A549 (cell line): ENCODE measurements around the gene CSN1S1. TPM values are rescaled to one million over a fixed set of nuclear protein-coding genes. Genes with fewer than 3 reads are reported as not detected.

Experiments
- ATAC-seq, 2 experiments: fragments of 200-7000 bp in 1 of 2; fragments of >200 bp in 1 of 2; cut with Nextera tagmentation in 1 of 2; cut with Tn5 transposase in 1 of 2; 3 replicates each; pipeline versions ENCODE4 v1.8.0 to v1.9.1; 2018 to 2020; ENCODE audit warnings: mild to moderate bottlenecking in 1 of 2, moderate library complexity in 1 of 2
- CTCF ChIA-PET: fragments of 300-600 bp; sonication (Branson Sonifier 250); formaldehyde crosslinking; extraction: SDS; loops from one replicate; lab custom pipeline; 2021; ENCODE audit warnings: antibody characterized with exemption, inconsistent platforms; lab: Yijun Ruan, JAX
- POLR2A ChIA-PET: fragments of 350-600 bp; formaldehyde crosslinking; extraction: SDS; loops from one replicate; lab custom pipeline; 2021; ENCODE audit warnings: antibody characterized with exemption, inconsistent platforms; lab: Yijun Ruan, JAX
- DNase-seq, 2 experiments: peaks; one replicate each; pipeline versions ENCODE4 v3.0.0 to v3.0.0-alpha.2; 2011 to 2016; ENCODE audit warnings: low read depth in 1 of 2, low spot score in 1 of 2
- FAIRE-seq: peaks from 2 replicates; lab custom pipeline; 2011; peaks lifted over from hg19 to GRCh38; lab: Jason Lieb, UNC
- H3K27ac ChIP-seq, 2 experiments: fragments of >200 bp; sonication (Bioruptor Twin); formaldehyde crosslinking; 3 replicates each; pipeline ENCODE4 v1.5.1; 2016 to 2017
- H3K4me1 ChIP-seq: fragments of >200 bp; sonication (Bioruptor Twin); formaldehyde crosslinking; 3 replicates; pipeline ENCODE4 v1.6.1; 2016
- H3K4me2 ChIP-seq: fragments of >200 bp; sonication (Bioruptor Twin); formaldehyde crosslinking; 3 replicates; pipeline ENCODE4 v1.6.1; 2016
- H3K4me3 ChIP-seq: fragments of >200 bp; sonication (Bioruptor Twin); formaldehyde crosslinking; 3 replicates; pipeline ENCODE4 v1.5.1; 2016
- H3K9me3 ChIP-seq: fragments of >200 bp; sonication (Bioruptor Twin); formaldehyde crosslinking; 3 replicates; pipeline ENCODE4 v1.6.1; 2016
- BHLHE40 ChIP-seq: IDR thresholded peaks from 2 replicates; pipeline ENCODE4 v1.6.1; 2012; ENCODE audit warnings: low read depth, low read length, inconsistent platforms
- E2F6 ChIP-seq: IDR thresholded peaks from 2 replicates; pipeline ENCODE4 v1.6.1; 2012; ENCODE audit warnings: low read depth, borderline replicate concordance
- EP300 ChIP-seq, 2 experiments: fragments of >200 bp; sonication (Bioruptor Twin); formaldehyde crosslinking; IDR thresholded peaks; 2 replicates in 1 of 2; 3 replicates in 1 of 2; pipeline ENCODE4 v1.6.1; 2016 to 2017
- ESRRA ChIP-seq: fragments of 150-350 bp; IDR thresholded peaks from 2 replicates; pipeline ENCODE4 v1.6.1; 2014; ENCODE audit warnings: mild to moderate bottlenecking, low read length, borderline replicate concordance
- FOSB ChIP-seq: fragments of 250-450 bp; sonication (Bioruptor Pico); IDR thresholded peaks from 2 replicates; pipeline ENCODE4 v1.5.0; 2020; ENCODE audit warnings: mild to moderate bottlenecking, moderate library complexity
- GATA3 ChIP-seq: IDR thresholded peaks from 2 replicates; pipeline ENCODE4 v1.6.1; 2012; ENCODE audit warnings: borderline replicate concordance
- HDAC2 ChIP-seq: fragments of 200-600 bp; sonication (generic); IDR thresholded peaks from 2 replicates; pipeline ENCODE4 v1.6.1; 2016
- HOXA7 ChIP-seq: fragments of 250-450 bp; sonication (Bioruptor Pico); IDR thresholded peaks from 2 replicates; pipeline ENCODE4 v1.5.0; 2020; ENCODE audit warnings: mild to moderate bottlenecking, moderate library complexity
- HOXB13 ChIP-seq: fragments of 250-450 bp; sonication (Bioruptor Pico); IDR thresholded peaks from 2 replicates; pipeline ENCODE4 v1.5.0; 2020; ENCODE audit warnings: low read depth, mild to moderate bottlenecking, moderate library complexity
- JUNB ChIP-seq: fragments of >200 bp; sonication (Bioruptor Twin); formaldehyde crosslinking; IDR thresholded peaks from 2 replicates; pipeline ENCODE4 v1.6.1; 2016
- KDM5A ChIP-seq: fragments of 200-600 bp; sonication (generic); IDR thresholded peaks from 2 replicates; pipeline ENCODE4 v1.6.1; 2016; ENCODE audit warnings: antibody characterized with exemption, mild to moderate bottlenecking
- MAFK ChIP-seq: fragments of 450-650 bp; IDR thresholded peaks from 2 replicates; pipeline ENCODE4 v1.6.1; 2014; ENCODE audit not compliant: partially characterized antibody
- MAZ ChIP-seq: fragments of 150-350 bp; IDR thresholded peaks from 2 replicates; pipeline ENCODE4 v1.6.1; 2014; ENCODE audit warnings: antibody characterized with exemption, low read depth, low read length, borderline replicate concordance
- NPAS2 ChIP-seq: fragments of 250-450 bp; sonication (Bioruptor Pico); IDR thresholded peaks from 2 replicates; pipeline ENCODE4 v1.8.0; 2022; ENCODE audit warnings: mild to moderate bottlenecking, moderate library complexity, borderline replicate concordance
- NR3C1 ChIP-seq: fragments of >200 bp; sonication (Bioruptor Twin); formaldehyde crosslinking; IDR thresholded peaks from 3 replicates; pipeline ENCODE4 v1.6.1; 2017
- POLR2A ChIP-seq: IDR thresholded peaks from 2 replicates; pipeline ENCODE4 v1.6.1; 2012; ENCODE audit warnings: mild to moderate bottlenecking, low read length
- POLR2AphosphoS2 ChIP-seq: conservative IDR thresholded peaks from 2 replicates; pipeline ENCODE4 v1.6.1; 2012; ENCODE audit warnings: low read length, improper control_type of control experiment, inconsistent platforms
- RAD21 ChIP-seq, 2 experiments: fragments of >200 bp in 1 of 2; sonication (Bioruptor Twin) in 1 of 2; formaldehyde crosslinking in 1 of 2; IDR thresholded peaks in 1 of 2; conservative IDR thresholded peaks in 1 of 2; 2 replicates in 1 of 2; 3 replicates in 1 of 2; pipeline ENCODE4 v1.6.1; 2012 to 2018; ENCODE audit warnings: inconsistent platforms in 1 of 2
- RFX5 ChIP-seq: fragments of 450-650 bp; IDR thresholded peaks from 2 replicates; pipeline ENCODE4 v1.7.1; 2014; ENCODE audit warnings: antibody characterized with exemption, mild to moderate bottlenecking, moderate library complexity
- RNF2 ChIP-seq: fragments of 200-600 bp; sonication (generic); IDR thresholded peaks from 2 replicates; pipeline ENCODE4 v1.6.1; 2016; ENCODE audit warnings: low read depth, mild to moderate bottlenecking, antibody characterized with exemption, moderate library complexity, borderline replicate concordance
- SMC3 ChIP-seq: fragments of >200 bp; sonication (Bioruptor Twin); formaldehyde crosslinking; IDR thresholded peaks from 3 replicates; pipeline ENCODE4 v1.6.1; 2018; ENCODE audit warnings: inconsistent platforms
- TFCP2L1 ChIP-seq: fragments of 250-450 bp; sonication (Bioruptor Pico); IDR thresholded peaks from 2 replicates; pipeline ENCODE4 v1.5.0; 2021; ENCODE audit warnings: mild to moderate bottlenecking
- TP53 ChIP-seq: fragments of 250-450 bp; sonication (Bioruptor Pico); IDR thresholded peaks from 2 replicates; pipeline ENCODE4 v1.5.0; 2021; ENCODE audit warnings: mild to moderate bottlenecking, moderate library complexity
- USF2 ChIP-seq: fragments of 450-650 bp; IDR thresholded peaks from 2 replicates; pipeline ENCODE4 v1.6.1; 2014; ENCODE audit warnings: antibody characterized with exemption
- ZSCAN20 ChIP-seq: fragments of 250-450 bp; sonication (Bioruptor Pico); IDR thresholded peaks from 2 replicates; pipeline ENCODE4 v1.8.0; 2022; ENCODE audit warnings: mild to moderate bottlenecking, moderate library complexity
- WGBS: methylation state at CpG from one replicate; pipeline ENCODE4 v1.1.6; 2017; ENCODE audit errors: missing lambda C conversion rate; 5-methylcytosine and 5-hydroxymethylcytosine counted together
- polyA plus RNA-seq, 4 experiments: library from polyadenylated mRNA; depleted of rRNA in 3 of 4; stranded (reverse); fragments of >200 nt; fragmentation: RNase III in 1 of 4; extraction: RNeasy Plus Mini Kit Qiagen cat#74134 plus additional on column Dnase treatment in 1 of 4; gene quantifications; 2 replicates in 3 of 4; 3 replicates in 1 of 4; pipeline ENCODE4 v1.2.3, GENCODE V29; 2011 to 2017
- TF ChIP-seq, protein P1 (sequence below): fragments of 150-350 bp; IDR thresholded peaks from 2 replicates; pipeline ENCODE4 v1.6.1; 2014; ENCODE audit warnings: low read depth, mild to moderate bottlenecking, low read length
- TF ChIP-seq, protein P2 (sequence below): fragments of >200 bp; sonication (Bioruptor Twin); formaldehyde crosslinking; IDR thresholded peaks from 2 replicates; pipeline ENCODE4 v1.6.1; 2016

CSN1S1 gene
- polyA plus RNA-seq, 2 of the 4 experiments (the other 2 are of a cell fraction): not detected

DNA sequence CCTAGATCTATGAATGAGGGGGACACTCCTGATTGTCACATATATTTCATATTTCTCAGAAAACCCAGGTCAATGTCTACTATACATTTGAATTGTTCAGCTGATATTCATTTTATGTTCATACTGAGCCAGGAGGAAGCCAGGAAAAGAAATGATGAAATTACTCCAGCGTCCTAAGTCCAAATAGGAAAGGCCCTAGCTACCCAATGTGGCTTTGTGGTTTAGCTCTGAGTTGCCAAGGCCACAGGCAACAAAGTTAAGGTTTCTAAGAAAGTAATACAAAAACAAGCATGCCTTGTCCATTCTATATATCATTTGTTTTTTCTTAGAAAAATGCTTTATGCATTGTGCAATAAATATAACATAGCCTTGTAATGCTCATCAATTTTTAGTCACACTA is 39.2 kb downstream of the CSN1S1 start (continued):
- TF ChIP-seq RAD21 (conservative IDR thresholded peaks at IDR 0.05 in 1 of 2, IDR thresholded peaks at IDR 0.05 in 1 of 2): no peak

DNA sequence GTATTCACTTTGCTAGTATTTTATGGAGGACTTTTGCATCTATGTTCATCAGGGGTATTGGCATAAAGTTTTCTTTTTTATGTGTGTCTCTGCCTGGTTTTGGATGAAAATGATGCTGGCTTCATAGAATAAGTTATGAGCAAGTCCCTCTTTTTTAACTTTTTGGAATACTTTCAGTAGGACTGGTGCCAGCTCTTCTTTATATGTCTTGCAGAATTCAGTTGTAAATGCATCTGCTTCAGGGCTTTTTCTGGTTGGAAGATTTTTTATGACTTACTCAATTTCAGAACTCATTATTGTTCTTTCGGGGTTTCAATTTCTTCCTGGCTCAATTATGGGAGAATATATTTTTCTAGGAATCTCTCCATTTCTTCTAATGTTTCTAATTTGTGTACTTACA is 43.8 kb downstream of the CSN1S1 start:
- H3K27ac ChIP-seq: no peak overlapping the region
- FAIRE-seq (no peak), ATAC-seq (no peak), DNase-seq (no peak)
- no peak for TF ChIP-seq JUNB
- TF ChIP-seq KDM5A: no peak
- no peak for TF ChIP-seq FOSB (CRISPR knock-in tag)
- TF ChIP-seq HDAC2: no peak
- TF ChIP-seq MAZ: no peak
- TF ChIP-seq ESRRA: no peak
- TF ChIP-seq RFX5: no peak
- no peak for TF ChIP-seq NPAS2 (CRISPR knock-in tag)
- no peak for TF ChIP-seq HOXA7 (CRISPR knock-in tag)
- TF ChIP-seq GATA3: no peak
- no peak for TF ChIP-seq TFCP2L1 (CRISPR knock-in tag)
- no peak for TF ChIP-seq SMC3
- TF ChIP-seq EP300 (IDR thresholded peaks at IDR 0.05): no peak
- no peak for TF ChIP-seq POLR2A
- no peak for TF ChIP-seq BHLHE40
- TF ChIP-seq RAD21 (conservative IDR thresholded peaks at IDR 0.05 in 1 of 2, IDR thresholded peaks at IDR 0.05 in 1 of 2): no peak
- TF ChIP-seq MAFK: no peak
- TF ChIP-seq, protein P1, sequence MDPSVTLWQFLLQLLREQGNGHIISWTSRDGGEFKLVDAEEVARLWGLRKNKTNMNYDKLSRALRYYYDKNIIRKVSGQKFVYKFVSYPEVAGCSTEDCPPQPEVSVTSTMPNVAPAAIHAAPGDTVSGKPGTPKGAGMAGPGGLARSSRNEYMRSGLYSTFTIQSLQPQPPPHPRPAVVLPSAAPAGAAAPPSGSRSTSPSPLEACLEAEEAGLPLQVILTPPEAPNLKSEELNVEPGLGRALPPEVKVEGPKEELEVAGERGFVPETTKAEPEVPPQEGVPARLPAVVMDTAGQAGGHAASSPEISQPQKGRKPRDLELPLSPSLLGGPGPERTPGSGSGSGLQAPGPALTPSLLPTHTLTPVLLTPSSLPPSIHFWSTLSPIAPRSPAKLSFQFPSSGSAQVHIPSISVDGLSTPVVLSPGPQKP: no peak
- no peak for TF ChIP-seq HOXB13
- H3K4me2 ChIP-seq: no peak overlapping the region
- no peak overlapping the region for H3K4me3 ChIP-seq
- no peaks in the 10 kb centered on the region for H3K4me1 ChIP-seq
- ChIA-PET POLR2A (no interaction called here), CTCF (no interaction called here)
- 35% methylated on average over 1 of the region's 1 CpG for WGBS
- no peaks in the 10 kb centered on the region for H3K9me3 ChIP-seq

GRCh38 chr4:69977582-69977981 is 46.7 kb downstream of the CSN1S1 start:
- CTCF ChIA-PET: no interaction called here
- Histone ChIP-seq H3K9me3 (no peaks in the 10 kb centered on the region), H3K4me2 (no peak overlapping the region), H3K27ac (no peak overlapping the region), H3K4me1 (no peaks in the 10 kb centered on the region), H3K4me3 (no peak overlapping the region)
- ATAC-seq: no peak
- DNase-seq: no peak
- TF ChIP-seq ESRRA: no peak
- TF ChIP-seq, protein P2, sequence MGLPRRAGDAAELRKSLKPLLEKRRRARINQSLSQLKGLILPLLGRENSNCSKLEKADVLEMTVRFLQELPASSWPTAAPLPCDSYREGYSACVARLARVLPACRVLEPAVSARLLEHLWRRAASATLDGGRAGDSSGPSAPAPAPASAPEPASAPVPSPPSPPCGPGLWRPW: no peak
- TF ChIP-seq USF2: no peak
- no peak for TF ChIP-seq RNF2
- TF ChIP-seq ZSCAN20 (CRISPR knock-in tag): no peak
- TF ChIP-seq POLR2AphosphoS2: no peak
- TF ChIP-seq TP53 (CRISPR knock-in tag): no peak
- no peak for TF ChIP-seq NR3C1
- TF ChIP-seq POLR2A: no peak
- TF ChIP-seq RAD21 (conservative IDR thresholded peaks at IDR 0.05 in 1 of 2, IDR thresholded peaks at IDR 0.05 in 1 of 2): no peak
- TF ChIP-seq E2F6: no peak
- POLR2A ChIA-PET: no interaction called here
- FAIRE-seq: no peak
